ENCODE measurements around the gene MSRB2.
"Not testable (repeated sequence)": the region's sequence is repeated elsewhere in the genome, so short reads cannot be mapped to it uniquely, and the experiment has no call there.

DNA sequence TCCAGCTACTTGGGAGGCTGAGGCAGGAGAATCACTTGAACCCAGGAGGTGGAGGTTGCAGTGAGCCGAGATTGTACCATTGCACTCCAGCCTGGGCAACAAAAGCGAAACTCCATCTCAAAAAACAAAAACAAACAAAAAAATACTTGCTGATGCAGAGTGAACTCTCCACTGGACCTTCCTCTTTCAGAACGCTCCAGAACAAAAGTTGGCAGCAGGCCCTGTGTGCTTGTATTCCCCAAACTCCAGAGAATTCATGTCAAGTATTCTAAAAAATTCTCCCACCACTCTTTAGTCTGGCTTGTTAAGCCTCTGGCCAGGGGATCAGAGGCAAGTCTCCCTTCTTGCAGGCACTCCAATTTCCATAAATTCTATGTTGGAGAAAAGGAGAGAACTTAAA lies 22.8 kb upstream of the MSRB2 start:
- TF ChIP-seq SREBF2 (IDR thresholded peaks at IDR 0.05); MAFK (IDR thresholded peaks at IDR 0.05; ENCODE audit: partially characterized antibody): not testable (repeated sequence)

All from A549 (cell line).